Heart left ventricle (tissue), 13 donors: ENCODE data around the gene RABGGTA.

Experiments used
- POLR2A ChIP-seq, 2 donors: fragments of 450-650 bp; IDR thresholded peaks; one replicate each; pipeline ENCODE4 v1.6.1; 2017; ENCODE audit warnings: antibody characterized with exemption in 2 of 2, mild to moderate bottlenecking in 2 of 2, moderate library complexity in 2 of 2
- TF ChIP-seq, protein P1 (sequence below), 12 donors: fragments of 200-600 bp; sonication (generic) in 4 of 12; IDR thresholded peaks; one replicate each; pipeline versions ENCODE4 v1.5.0 to v1.8.0; 2018 to 2022; ENCODE audit warnings: antibody characterized with exemption in 12 of 12, mild to moderate bottlenecking in 5 of 12
- donor health status: ischemic (EF 13 %, LVEDD 7.1; RV severe dilation, severe dysfunction).
- donor health status: DM: no; HTN: yes; CAD: no.
- donor health status: DM: no; HTN: no; CAD: no.
- donor health status: ischemic (EF 25% LVEDD 6.9; RV normal size, moderate dysfunction).
- donor health status: ischemic (EF 25% LVEDD 5.7; RV mildly dilated, moderate dysfunction).
- donor health status: ischemic (EF 35%, LVEDD 5.7; RV mildly dilated, moderate dysfunction).
- donor health status: nonischemic (EF 11% LVEDD 7.7; RV severe dilation, severe dysfunction).
- donor health status: DM: yes; HTN: yes; CAD: no.
- donor health status: PGD.
- donor health status: ischemic (EF 29% LVEDD 5.4; RV normal size, mild dysfunction).
- donor health status: nonischemic (EF 23%, LVEDD 6.1; RV moderate dilation, normal function).

DNA sequence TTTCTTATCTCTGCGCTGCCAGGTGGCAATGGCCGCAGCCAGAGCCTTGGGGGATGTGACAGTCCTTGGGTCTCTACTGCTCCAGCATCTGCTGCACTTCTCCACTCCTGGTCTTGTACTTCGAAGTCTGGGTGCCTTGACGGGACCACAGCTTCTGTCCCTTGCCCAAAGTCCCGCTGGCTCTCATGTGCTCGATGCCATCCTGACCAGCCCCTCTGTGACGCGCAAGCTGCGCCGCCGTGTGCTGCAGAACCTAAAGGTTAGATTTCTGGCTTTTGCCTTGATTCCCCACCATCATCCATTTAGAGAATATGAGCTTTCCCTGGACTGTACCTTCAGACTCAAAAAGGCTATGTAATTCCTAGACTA lies 32.6 kb upstream of the RABGGTA start:
- TF ChIP-seq, protein P1, sequence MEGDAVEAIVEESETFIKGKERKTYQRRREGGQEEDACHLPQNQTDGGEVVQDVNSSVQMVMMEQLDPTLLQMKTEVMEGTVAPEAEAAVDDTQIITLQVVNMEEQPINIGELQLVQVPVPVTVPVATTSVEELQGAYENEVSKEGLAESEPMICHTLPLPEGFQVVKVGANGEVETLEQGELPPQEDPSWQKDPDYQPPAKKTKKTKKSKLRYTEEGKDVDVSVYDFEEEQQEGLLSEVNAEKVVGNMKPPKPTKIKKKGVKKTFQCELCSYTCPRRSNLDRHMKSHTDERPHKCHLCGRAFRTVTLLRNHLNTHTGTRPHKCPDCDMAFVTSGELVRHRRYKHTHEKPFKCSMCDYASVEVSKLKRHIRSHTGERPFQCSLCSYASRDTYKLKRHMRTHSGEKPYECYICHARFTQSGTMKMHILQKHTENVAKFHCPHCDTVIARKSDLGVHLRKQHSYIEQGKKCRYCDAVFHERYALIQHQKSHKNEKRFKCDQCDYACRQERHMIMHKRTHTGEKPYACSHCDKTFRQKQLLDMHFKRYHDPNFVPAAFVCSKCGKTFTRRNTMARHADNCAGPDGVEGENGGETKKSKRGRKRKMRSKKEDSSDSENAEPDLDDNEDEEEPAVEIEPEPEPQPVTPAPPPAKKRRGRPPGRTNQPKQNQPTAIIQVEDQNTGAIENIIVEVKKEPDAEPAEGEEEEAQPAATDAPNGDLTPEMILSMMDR (IDR thresholded peaks at IDR 0.05): no peak
- no peak for TF ChIP-seq POLR2A (IDR thresholded peaks at IDR 0.05)
